GM18499 (cell line): ENCODE data around the gene TRIM71.
"Not testable (repeated sequence)": the region's sequence is repeated elsewhere in the genome, so short reads cannot be mapped to it uniquely, and the experiment has no call there.

Source experiments
- ATAC-seq: cut with Tn5 transposase; IDR thresholded peaks from one replicate; pipeline ENCODE4 v1.9.1; 2021; ENCODE audit warnings: moderate number of reproducible peaks; ENCODE audit not compliant: insufficient read depth, unreplicated experiment

The TRIM71 gene

GRCh38 chr3:32841867-32842470 lies 24.2 kb downstream of the TRIM71 start:
- no peak for ATAC-seq

- ATAC-seq, result no peak
Observed at GRCh38 chr3:32842531-32842931, 24.7 kb downstream of the TRIM71 start.

GRCh38 chr3:32842987-32843386 lies 25.2 kb downstream of the TRIM71 start:
- ATAC-seq, result no peak

GRCh38 chr3:32843510-32844321 lies 25.9 kb downstream of the TRIM71 start:
- ATAC-seq, result no peak

GRCh38 chr3:32844322-32844654 lies 26.5 kb downstream of the TRIM71 start:
- ATAC-seq, result no peak

GRCh38 chr3:32844914-32845313 lies 27.1 kb downstream of the TRIM71 start:
- ATAC-seq, result no peak

- ATAC-seq, result not testable (repeated sequence)
Observed at GRCh38 chr3:32845546-32845945, 27.7 kb downstream of the TRIM71 start.

- not testable (repeated sequence) for ATAC-seq
Observed at GRCh38 chr3:32847045-32847444, 29.2 kb downstream of the TRIM71 start.

GRCh38 chr3:32847528-32847927 lies 29.7 kb downstream of the TRIM71 start:
- ATAC-seq, result no peak

- ATAC-seq, result no peak
Observed at GRCh38 chr3:32848215-32848614, 30.4 kb downstream of the TRIM71 start.

- no peak for ATAC-seq
Observed at GRCh38 chr3:32849046-32849445, 31.2 kb downstream of the TRIM71 start.

- ATAC-seq, result no peak
Observed at GRCh38 chr3:32850226-32850625, 32.4 kb downstream of the TRIM71 start.

- no peak for ATAC-seq
Observed at GRCh38 chr3:32850636-32851035, 32.8 kb downstream of the TRIM71 start.

GRCh38 chr3:32852146-32852545 lies 34.3 kb downstream of the TRIM71 start:
- ATAC-seq, result no peak

GRCh38 chr3:32855350-32855953 lies 37.7 kb downstream of the TRIM71 start:
- ATAC-seq, result no peak

- no peak for ATAC-seq
Observed at GRCh38 chr3:32856355-32856889, 38.6 kb downstream of the TRIM71 start.

GRCh38 chr3:32856901-32857507 lies 39.2 kb downstream of the TRIM71 start:
- no peak for ATAC-seq

GRCh38 chr3:32857921-32858320 lies 40.1 kb downstream of the TRIM71 start:
- no peak for ATAC-seq

- ATAC-seq, result no peak
Observed at GRCh38 chr3:32859604-32860237, 41.9 kb downstream of the TRIM71 start.

- no peak for ATAC-seq
Observed at GRCh38 chr3:32860499-32860898, 42.7 kb downstream of the TRIM71 start.
